ENCODE measurements around the gene ABI3BP.
"Not testable (repeated sequence)": the region's sequence is repeated elsewhere in the genome, so short reads cannot be mapped to it uniquely, and the experiment has no call there.

ABI3BP gene

GRCh38 chr3:100993309-100993708, at the start of gene ABI3BP:
Gene ABI3BP, minus strand, starts transcription at chr3:100993421. Its CDS starts 37 bp downstream, at chr3:100993384.
- DNase-seq (ENCODE audit: low read depth in 2 of 2), result no peak

- no peak for DNase-seq (ENCODE audit: low read depth in 2 of 2)
Observed at GRCh38 chr3:101039285-101039684, 46.1 kb upstream of the ABI3BP start.

- DNase-seq (ENCODE audit: low read depth in 2 of 2), result no peak
Observed at GRCh38 chr3:101038880-101039279, 45.7 kb upstream of the ABI3BP start.

GRCh38 chr3:101038393-101038792, 45.2 kb upstream of the ABI3BP start:
- DNase-seq (ENCODE audit: low read depth in 2 of 2), result no peak

- DNase-seq (ENCODE audit: low read depth in 2 of 2), result no peak
Observed at GRCh38 chr3:101037613-101038012, 44.4 kb upstream of the ABI3BP start.

- DNase-seq (ENCODE audit: low read depth in 2 of 2), result no peak
Observed at GRCh38 chr3:101036676-101037075, 43.5 kb upstream of the ABI3BP start.

GRCh38 chr3:101036213-101036618, 43.0 kb upstream of the ABI3BP start:
- no peak for DNase-seq (ENCODE audit: low read depth in 2 of 2)

- no peak for DNase-seq (ENCODE audit: low read depth in 2 of 2)
Observed at GRCh38 chr3:101027286-101027685, 34.1 kb upstream of the ABI3BP start.

GRCh38 chr3:101026881-101027280, 33.7 kb upstream of the ABI3BP start:
- DNase-seq (ENCODE audit: low read depth in 2 of 2), result no peak

- no peak for DNase-seq (ENCODE audit: low read depth in 2 of 2)
Observed at GRCh38 chr3:101026244-101026643, 33.0 kb upstream of the ABI3BP start.

GRCh38 chr3:101020351-101021015, 27.3 kb upstream of the ABI3BP start:
- no peak for DNase-seq (ENCODE audit: low read depth in 2 of 2)

GRCh38 chr3:101017017-101017416, 23.8 kb upstream of the ABI3BP start:
- no peak for DNase-seq (ENCODE audit: low read depth in 2 of 2)

GRCh38 chr3:101012312-101012711, 19.1 kb upstream of the ABI3BP start:
- not testable (repeated sequence) for DNase-seq (ENCODE audit: low read depth in 2 of 2)

GRCh38 chr3:101011136-101011535, 17.9 kb upstream of the ABI3BP start:
- DNase-seq (ENCODE audit: low read depth in 2 of 2), result no peak

GRCh38 chr3:101010296-101010695, 17.1 kb upstream of the ABI3BP start:
- no peak for DNase-seq (ENCODE audit: low read depth in 2 of 2)

- no peak for DNase-seq (ENCODE audit: low read depth in 2 of 2)
Observed at GRCh38 chr3:101009386-101009785, 16.2 kb upstream of the ABI3BP start.

GRCh38 chr3:100999160-100999559, 5.9 kb upstream of the ABI3BP start:
- no peak for DNase-seq (ENCODE audit: low read depth in 2 of 2)

- no peak for DNase-seq (ENCODE audit: low read depth in 2 of 2)
Observed at GRCh38 chr3:100994809-100995208, 1.6 kb upstream of the ABI3BP start.

- DNase-seq (ENCODE audit: low read depth in 2 of 2), result no peak
Observed at GRCh38 chr3:100994187-100994586, 966 bp upstream of the ABI3BP start.

- DNase-seq (ENCODE audit: low read depth in 2 of 2), result no peak
Observed at GRCh38 chr3:100992231-100993012, 799 bp downstream of the ABI3BP start.

- no peak for DNase-seq (ENCODE audit: low read depth in 2 of 2)
Observed at GRCh38 chr3:100988080-100988479, 5.1 kb downstream of the ABI3BP start.

- DNase-seq (ENCODE audit: low read depth in 2 of 2), result no peak
Observed at GRCh38 chr3:100984308-100984707, 8.9 kb downstream of the ABI3BP start.

GRCh38 chr3:100982710-100983109, 10.5 kb downstream of the ABI3BP start:
- DNase-seq (ENCODE audit: low read depth in 2 of 2), result no peak

All from stimulated activated CD8-positive, alpha-beta memory T cell treated with anti-CD3 and anti-CD28 coated beads, Interleukin-15, amount 100 ng/mL, for 4 hours (primary cell).